WTC11 (cell line): ENCODE data around the gene RTF1. TPM values are rescaled to one million over a fixed set of nuclear protein-coding genes. Genes with fewer than 3 reads are reported as not detected.

Experiments
- ATAC-seq: fragments of 200-7000 bp; cut with Tn5 transposase; 2 replicates; pipeline ENCODE4 v1.10.0; 2021; ENCODE audit warnings: mild to moderate bottlenecking, moderate library complexity
- CTCF ChIA-PET: fragments of 300-600 bp; sonication (Branson Sonifier 250); formaldehyde crosslinking; loops from one replicate; lab custom pipeline; 2021; ENCODE audit warnings: antibody characterized with exemption; lab: Charles Lee
- POLR2A ChIA-PET: fragments of 350-600 bp; sonication (Branson Sonifier 250); formaldehyde crosslinking; loops from one replicate; lab custom pipeline; 2021; ENCODE audit warnings: antibody characterized with exemption; lab: Charles Lee
- DNase-seq: peaks from one replicate; pipeline ENCODE4 v3.0.0; 2021; ENCODE audit warnings: low spot score
- H3K27ac Mint-ChIP-seq: 2 replicates; pipeline ENCODE4 v1.8.0; 2021; ENCODE audit warnings: mixed read lengths
- H3K27me3 Mint-ChIP-seq: 2 replicates; pipeline ENCODE4 v1.8.0; 2021; ENCODE audit warnings: low read depth, mild to moderate bottlenecking, moderate library complexity, mixed read lengths
- H3K36me3 Mint-ChIP-seq: 2 replicates; pipeline ENCODE4 v1.8.0; 2021; ENCODE audit warnings: mixed read lengths
- H3K4me1 Mint-ChIP-seq: 2 replicates; pipeline ENCODE4 v1.8.0; 2022; ENCODE audit warnings: mixed read lengths
- H3K4me3 Mint-ChIP-seq: 2 replicates; pipeline ENCODE4 v1.8.0; 2021; ENCODE audit warnings: mild to moderate bottlenecking, moderate library complexity, mixed read lengths
- H3K9me3 Mint-ChIP-seq: 2 replicates; pipeline ENCODE4 v1.8.0; 2021; ENCODE audit warnings: mixed read lengths
- AFF4 ChIP-seq: sonication (generic); formaldehyde crosslinking; IDR thresholded peaks from 2 replicates; pipeline ENCODE4 v1.8.1; 2023; ENCODE audit warnings: mild to moderate bottlenecking, missing genetic modification reagents, borderline replicate concordance
- ELF4 ChIP-seq: sonication (generic); formaldehyde crosslinking; IDR thresholded peaks from 2 replicates; pipeline ENCODE4 v1.8.1; 2022; ENCODE audit warnings: low read depth, mild to moderate bottlenecking, moderate library complexity, missing genetic modification reagents
- HMGA2 ChIP-seq: fragments of 250-450 bp; sonication (Bioruptor Pico); IDR thresholded peaks from 2 replicates; pipeline ENCODE4 v1.4.0; 2021; ENCODE audit warnings: mild to moderate bottlenecking, moderate library complexity
- HMGXB4 ChIP-seq: sonication (generic); formaldehyde crosslinking; IDR thresholded peaks from 2 replicates; pipeline ENCODE4 v1.8.1; 2023; ENCODE audit warnings: mild to moderate bottlenecking, moderate library complexity, missing genetic modification reagents
- NFATC4 ChIP-seq: fragments of 250-450 bp; sonication (Bioruptor Pico); IDR thresholded peaks from 2 replicates; pipeline ENCODE4 v1.9.0; 2021; ENCODE audit warnings: mild to moderate bottlenecking
- NR2C2 ChIP-seq: sonication (generic); formaldehyde crosslinking; IDR thresholded peaks from 2 replicates; pipeline ENCODE4 v1.8.0; 2022; ENCODE audit warnings: mild to moderate bottlenecking, missing genetic modification reagents
- PRRX2 ChIP-seq: fragments of 250-450 bp; sonication (Bioruptor Pico); IDR thresholded peaks from 2 replicates; pipeline ENCODE4 v1.8.0; 2021; ENCODE audit warnings: mild to moderate bottlenecking
- RORB ChIP-seq: fragments of 250-450 bp; sonication (Bioruptor Pico); IDR thresholded peaks from 2 replicates; pipeline ENCODE4 v1.9.0; 2021; ENCODE audit warnings: mild to moderate bottlenecking
- TEAD4 ChIP-seq: sonication (generic); formaldehyde crosslinking; IDR thresholded peaks from 2 replicates; pipeline ENCODE4 v1.8.0; 2022; ENCODE audit warnings: mild to moderate bottlenecking, missing genetic modification reagents
- ZNF232 ChIP-seq: sonication (generic); formaldehyde crosslinking; IDR thresholded peaks from 2 replicates; pipeline ENCODE4 v1.8.0; 2022; ENCODE audit warnings: mild to moderate bottlenecking, missing genetic modification reagents
- ZNF423 ChIP-seq: fragments of 250-450 bp; sonication (Bioruptor Pico); IDR thresholded peaks from 2 replicates; pipeline ENCODE4 v2.1.2; 2022; ENCODE audit warnings: mild to moderate bottlenecking, moderate library complexity
- ZNF425 ChIP-seq: fragments of 250-450 bp; sonication (Bioruptor Pico); conservative IDR thresholded peaks from 2 replicates; pipeline ENCODE4 v1.9.0; 2021; ENCODE audit warnings: mild to moderate bottlenecking
- total RNA-seq: library from RNA; stranded (reverse); gene quantifications from 3 replicates; pipeline ENCODE4 v1.2.3, GENCODE V29; 2021
- TF ChIP-seq, protein P1 (sequence below): sonication (generic); formaldehyde crosslinking; IDR thresholded peaks from 2 replicates; pipeline ENCODE4 v1.8.0; 2023; ENCODE audit warnings: missing genetic modification reagents
- TF ChIP-seq, protein P2 (sequence below): sonication (generic); formaldehyde crosslinking; IDR thresholded peaks from 2 replicates; pipeline ENCODE4 v1.8.1; 2022; ENCODE audit warnings: missing genetic modification reagents, borderline replicate concordance
- TF ChIP-seq, protein P3 (sequence below): sonication (generic); formaldehyde crosslinking; IDR thresholded peaks from 2 replicates; pipeline ENCODE4 v1.8.1; 2023; ENCODE audit warnings: mild to moderate bottlenecking, missing genetic modification reagents

RTF1 gene
- total RNA-seq, 1 experiment from 2014 or later = 52.3 TPM

- TF ChIP-seq AFF4 (CRISPR knock-in tag) (no peak), HMGXB4 (CRISPR knock-in tag) (no peak), HMGA2 (CRISPR knock-in tag) (no peak), NR2C2 (CRISPR knock-in tag) (no peak)
- TF ChIP-seq, protein P1, sequence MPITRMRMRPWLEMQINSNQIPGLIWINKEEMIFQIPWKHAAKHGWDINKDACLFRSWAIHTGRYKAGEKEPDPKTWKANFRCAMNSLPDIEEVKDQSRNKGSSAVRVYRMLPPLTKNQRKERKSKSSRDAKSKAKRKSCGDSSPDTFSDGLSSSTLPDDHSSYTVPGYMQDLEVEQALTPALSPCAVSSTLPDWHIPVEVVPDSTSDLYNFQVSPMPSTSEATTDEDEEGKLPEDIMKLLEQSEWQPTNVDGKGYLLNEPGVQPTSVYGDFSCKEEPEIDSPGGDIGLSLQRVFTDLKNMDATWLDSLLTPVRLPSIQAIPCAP (CRISPR knock-in tag) = no peak
- TF ChIP-seq, protein P2, sequence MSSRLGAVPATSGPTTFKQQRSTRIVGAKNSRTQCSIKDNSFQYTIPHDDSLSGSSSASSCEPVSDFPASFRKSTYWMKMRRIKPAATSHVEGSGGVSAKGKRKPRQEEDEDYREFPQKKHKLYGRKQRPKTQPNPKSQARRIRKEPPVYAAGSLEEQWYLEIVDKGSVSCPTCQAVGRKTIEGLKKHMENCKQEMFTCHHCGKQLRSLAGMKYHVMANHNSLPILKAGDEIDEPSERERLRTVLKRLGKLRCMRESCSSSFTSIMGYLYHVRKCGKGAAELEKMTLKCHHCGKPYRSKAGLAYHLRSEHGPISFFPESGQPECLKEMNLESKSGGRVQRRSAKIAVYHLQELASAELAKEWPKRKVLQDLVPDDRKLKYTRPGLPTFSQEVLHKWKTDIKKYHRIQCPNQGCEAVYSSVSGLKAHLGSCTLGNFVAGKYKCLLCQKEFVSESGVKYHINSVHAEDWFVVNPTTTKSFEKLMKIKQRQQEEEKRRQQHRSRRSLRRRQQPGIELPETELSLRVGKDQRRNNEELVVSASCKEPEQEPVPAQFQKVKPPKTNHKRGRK = no peak
Observed at GRCh38 chr15:41396111-41396510, 20.8 kb upstream of the RTF1 start (continued).

GRCh38 chr15:41401904-41402267 is 15.0 kb upstream of the RTF1 start:
- CTCF ChIA-PET = no interaction called here
- POLR2A ChIA-PET = no interaction called here

GRCh38 chr15:41407341-41407740 is 9.6 kb upstream of the RTF1 start:
- peaks cover 2% of the 10 kb centered on the region; the same call in 1 of the 2 replicates for H3K4me1 Mint-ChIP-seq
- H3K27me3 Mint-ChIP-seq = no peaks in the 10 kb centered on the region
- no peaks in the 10 kb centered on the region for H3K36me3 Mint-ChIP-seq
- no peak overlapping the region for H3K27ac Mint-ChIP-seq
- ATAC-seq (no peak), DNase-seq (no peak)
- POLR2A ChIA-PET = no interaction called here
- H3K4me3 Mint-ChIP-seq = no peak overlapping the region
- no peaks in the 10 kb centered on the region for H3K9me3 Mint-ChIP-seq
- CTCF ChIA-PET = interaction anchor here (1.4 kb wide), 1 partner anchor 59 kb away, joined by 3 read pairs; no protein-coding TSS in a partner anchor
- TF ChIP-seq NFATC4 (CRISPR knock-in tag) (no peak), ELF4 (no peak), RORB (CRISPR knock-in tag) (no peak), ZNF425 (no peak), ZNF232 (CRISPR knock-in tag) (no peak)
- TF ChIP-seq, protein P3, sequence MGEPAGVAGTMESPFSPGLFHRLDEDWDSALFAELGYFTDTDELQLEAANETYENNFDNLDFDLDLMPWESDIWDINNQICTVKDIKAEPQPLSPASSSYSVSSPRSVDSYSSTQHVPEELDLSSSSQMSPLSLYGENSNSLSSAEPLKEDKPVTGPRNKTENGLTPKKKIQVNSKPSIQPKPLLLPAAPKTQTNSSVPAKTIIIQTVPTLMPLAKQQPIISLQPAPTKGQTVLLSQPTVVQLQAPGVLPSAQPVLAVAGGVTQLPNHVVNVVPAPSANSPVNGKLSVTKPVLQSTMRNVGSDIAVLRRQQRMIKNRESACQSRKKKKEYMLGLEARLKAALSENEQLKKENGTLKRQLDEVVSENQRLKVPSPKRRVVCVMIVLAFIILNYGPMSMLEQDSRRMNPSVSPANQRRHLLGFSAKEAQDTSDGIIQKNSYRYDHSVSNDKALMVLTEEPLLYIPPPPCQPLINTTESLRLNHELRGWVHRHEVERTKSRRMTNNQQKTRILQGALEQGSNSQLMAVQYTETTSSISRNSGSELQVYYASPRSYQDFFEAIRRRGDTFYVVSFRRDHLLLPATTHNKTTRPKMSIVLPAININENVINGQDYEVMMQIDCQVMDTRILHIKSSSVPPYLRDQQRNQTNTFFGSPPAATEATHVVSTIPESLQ (CRISPR knock-in tag) = no peak
- TF ChIP-seq, protein P2 = no peak

More at GRCh38 chr15:41401904-41402267, 15.0 kb upstream of the RTF1 start:
- Mint-ChIP-seq H3K27me3 (no peaks in the 10 kb centered on the region), H3K4me1 (peaks cover 2% of the 10 kb centered on the region; the same call in 1 of the 2 replicates), H3K27ac (peak overlapping the region; percentile 69), H3K4me3 (peak overlapping the region; percentile 82), H3K9me3 (no peaks in the 10 kb centered on the region), H3K36me3 (no peaks in the 10 kb centered on the region)
- DNase-seq (no peak), ATAC-seq (no peak)
- TF ChIP-seq TEAD4 (CRISPR knock-in tag) (no peak), ZNF425 (no peak), PRRX2 (CRISPR knock-in tag) (no peak), ZNF423 (CRISPR knock-in tag) (no peak)
